K562 treated with DMSO at 1 percent for 4 hours (cell line): ENCODE data around the gene PITPNM2. TPM values are rescaled to one million over a fixed set of nuclear protein-coding genes. Genes with fewer than 3 reads are reported as not detected.

Experiments
- total RNA-seq: library from RNA; unstranded; fragments of 300-600 nt; gene quantifications from 2 replicates; pipeline ENCODE4 v1.2.3, GENCODE V29; 2022; ENCODE audit not compliant: insufficient read depth

Gene PITPNM2
- total RNA-seq, result 2.4 and 3.1 TPM in 2 replicates

DNA sequence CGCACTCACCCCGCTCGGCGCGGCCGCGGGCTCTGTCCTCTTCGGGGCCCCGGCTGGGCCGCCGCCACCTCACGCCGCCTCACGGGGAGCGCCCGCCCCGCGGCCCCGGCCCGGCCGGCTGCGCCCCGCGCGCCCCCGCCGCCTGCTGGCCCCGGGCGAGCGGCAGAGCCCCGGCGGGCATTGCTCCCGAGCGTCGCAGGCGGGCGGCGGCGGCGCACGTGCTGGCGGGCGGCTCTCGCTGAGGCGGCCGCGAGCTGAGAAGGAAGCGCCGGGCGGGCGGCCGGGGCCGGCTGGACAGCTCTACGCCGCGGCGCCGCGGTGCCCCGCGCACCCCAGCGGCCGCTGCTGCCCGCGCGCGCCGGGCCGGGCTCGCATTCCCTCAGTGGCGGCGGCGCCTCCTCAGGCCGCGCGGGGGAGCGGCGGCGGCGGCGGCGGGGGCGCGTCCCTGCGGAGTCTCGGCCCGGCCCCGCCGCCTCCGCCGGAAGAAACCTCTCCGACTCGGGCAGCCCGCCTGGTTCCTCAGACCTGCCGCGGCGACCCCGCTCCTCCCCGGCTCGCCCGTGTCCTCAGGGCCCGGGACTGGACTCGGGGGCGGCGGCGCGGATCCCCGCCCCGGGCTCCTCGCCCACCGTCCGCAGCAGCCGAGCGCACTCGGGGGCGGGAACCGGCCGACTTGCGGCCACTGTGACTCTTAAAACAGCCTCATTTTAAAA is at the start of gene PITPNM2:
TSS of gene PITPNM2 (minus strand) at position 347 of the 713 bp plus-strand sequence. CDS start 116,500 bp downstream, outside the sequence.

Other genes with a start within 250 kb of the PITPNM2 start
- 8.5 and 9.8 TPM in 2 replicates for gene ABCB9, start 184.6 kb downstream of the PITPNM2 start, total RNA-seq
- 47.2 and 57.6 TPM in 2 replicates for gene OGFOD2, start 175.8 kb downstream of the PITPNM2 start, total RNA-seq
- 212 and 315 TPM in 2 replicates for gene ARL6IP4, start 170.4 kb downstream of the PITPNM2 start, total RNA-seq
- 23.6 and 24.2 TPM in 2 replicates for gene MPHOSPH9, start 82.1 kb upstream of the PITPNM2 start, total RNA-seq
- gene MTRFR, start 82.3 kb upstream of the PITPNM2 start, total RNA-seq, result 25.9 and 33.1 TPM in 2 replicates
- gene CDK2AP1, start 120.8 kb upstream of the PITPNM2 start, total RNA-seq, result 46.5 and 71.8 TPM in 2 replicates
- 11.0 and 13.9 TPM in 2 replicates for gene SBNO1, start 213.8 kb upstream of the PITPNM2 start, total RNA-seq
- gene KMT5A, start 233.0 kb upstream of the PITPNM2 start, total RNA-seq, result 72.4 and 84.7 TPM in 2 replicates